Bladder microvascular endothelial cell (primary cell): ENCODE data around the gene NDUFB3. TPM values are rescaled to one million over a fixed set of nuclear protein-coding genes. Genes with fewer than 3 reads are reported as not detected.

Experiments used
- total RNA-seq: library from RNA; depleted of rRNA; stranded (reverse); fragments of >200 nt; gene quantifications from 2 replicates; pipeline ENCODE4 v1.2.3, GENCODE V29; 2014

Gene NDUFB3
- total RNA-seq, result 98.4 and 108 TPM in 2 replicates

GRCh38 chr2:201071479-201072200 is at the start of gene NDUFB3, which contains the start of gene HYCC2:
NDUFB3 (plus strand) TSS chr2:201072001; CDS start chr2:201078883, 6,882 bp downstream.
HYCC2 (minus strand) TSS chr2:201071671; CDS start chr2:201024009, 47,662 bp downstream.

GRCh38 chr2:201116115-201116958 is 44.5 kb downstream of the NDUFB3 start, which contains the start of gene CFLAR:
CFLAR (plus strand) TSS chr2:201116164; CDS start chr2:201129866, 13,702 bp downstream.

Other genes starting within 250 kb of the NDUFB3 start
- gene CLK1, start 207.3 kb upstream of the NDUFB3 start, total RNA-seq, result 62.5 and 132 TPM in 2 replicates
- gene PPIL3, start 182.9 kb upstream of the NDUFB3 start, total RNA-seq, result 19.9 and 28.6 TPM in 2 replicates
- 12.0 and 18.9 TPM in 2 replicates for gene NIF3L1, start 182.6 kb upstream of the NDUFB3 start, total RNA-seq
- 15.7 and 25.5 TPM in 2 replicates for gene ORC2, start 108.3 kb upstream of the NDUFB3 start, total RNA-seq
- gene HYCC2, start 330 bp upstream of the NDUFB3 start, total RNA-seq, result 9.4 and 18.9 TPM in 2 replicates
- gene CFLAR, start 44.2 kb downstream of the NDUFB3 start, total RNA-seq, result 173 and 330 TPM in 2 replicates
- gene CASP10, start 111.1 kb downstream of the NDUFB3 start, total RNA-seq, result 59.7 and 68.0 TPM in 2 replicates
- 9.6 and 11.0 TPM in 2 replicates for gene CASP8, start 188.5 kb downstream of the NDUFB3 start, total RNA-seq